MM.1S (cell line): ENCODE measurements around the gene RFPL1.
"Not testable (repeated sequence)": the region's sequence is repeated elsewhere in the genome, so short reads cannot be mapped to it uniquely, and the experiment has no call there.

ENCODE experiments used
- DNase-seq: peaks from one replicate; pipeline ENCODE4 v3.0.0-alpha.2; 2015
- H2AFZ ChIP-seq: fragments of 300-600 bp; sonication (generic); 2 replicates; pipeline ENCODE4 v1.6.0; 2016; ENCODE audit warnings: antibody characterized with exemption, low read length
- H3F3A ChIP-seq: fragments of 300-600 bp; sonication (generic); 2 replicates; pipeline ENCODE4 v1.6.1; 2016; ENCODE audit warnings: mild to moderate bottlenecking, antibody characterized with exemption, low read length, moderate library complexity, mixed read lengths; ENCODE audit not compliant: insufficient read depth
- H3K27ac ChIP-seq: fragments of 300-600 bp; sonication (generic); 2 replicates; pipeline ENCODE4 v1.5.1; 2016; ENCODE audit warnings: mild to moderate bottlenecking, low read length
- H3K27me3 ChIP-seq: fragments of 300-600 bp; sonication (generic); replicated peaks from 2 replicates; pipeline ENCODE4 v1.6.0; 2016; ENCODE audit warnings: low read length; ENCODE audit not compliant: insufficient read depth
- H3K36me3 ChIP-seq: fragments of 300-600 bp; sonication (generic); replicated peaks from 2 replicates; pipeline ENCODE4 v1.6.1; 2016; ENCODE audit warnings: mild to moderate bottlenecking, low read length, mixed read lengths; ENCODE audit not compliant: insufficient read depth
- H3K4me1 ChIP-seq: fragments of 300-600 bp; sonication (generic); 2 replicates; pipeline ENCODE4 v1.6.1; 2016; ENCODE audit warnings: low read length, mixed read lengths
- H3K4me2 ChIP-seq: fragments of 300-600 bp; sonication (generic); 2 replicates; pipeline ENCODE4 v1.6.0; 2016; ENCODE audit warnings: low read depth, low read length
- H3K4me3 ChIP-seq: fragments of 300-600 bp; sonication (generic); 2 replicates; pipeline ENCODE4 v1.5.1; 2016; ENCODE audit warnings: low read length, mixed read lengths
- H3K79me2 ChIP-seq: fragments of 300-600 bp; sonication (generic); 2 replicates; pipeline ENCODE4 v1.6.1; 2016; ENCODE audit warnings: mixed run types, low read length, mixed read lengths
- H3K9ac ChIP-seq: fragments of 300-600 bp; sonication (generic); 2 replicates; pipeline ENCODE4 v1.6.1; 2016; ENCODE audit warnings: low read length, mixed read lengths
- H3K9me2 ChIP-seq: fragments of 300-600 bp; sonication (generic); replicated peaks from 2 replicates; pipeline ENCODE4 v1.6.1; 2016; ENCODE audit warnings: mild to moderate bottlenecking, low read length, mixed read lengths; ENCODE audit not compliant: insufficient read depth
- H3K9me3 ChIP-seq: fragments of 300-600 bp; sonication (generic); replicated peaks from 2 replicates; pipeline ENCODE4 v1.6.1; 2016; ENCODE audit warnings: mild to moderate bottlenecking, low read length, mixed read lengths; ENCODE audit not compliant: insufficient read depth
- H4K20me1 ChIP-seq: fragments of 300-600 bp; sonication (generic); 2 replicates; pipeline ENCODE4 v1.6.1; 2016; ENCODE audit warnings: mild to moderate bottlenecking, low read length, moderate library complexity, mixed read lengths; ENCODE audit not compliant: insufficient read depth
- CTCF ChIP-seq: fragments of 300-600 bp; sonication (generic); IDR thresholded peaks from 2 replicates; pipeline ENCODE4 v1.5.1; 2016; ENCODE audit warnings: antibody characterized with exemption, low read length, mixed read lengths
- EZH2 ChIP-seq: fragments of 300-600 bp; sonication (generic); optimal IDR thresholded peaks from 2 replicates; pipeline ENCODE3; 2017; ENCODE audit warnings: low read depth, mild to moderate bottlenecking, antibody characterized with exemption, low read length, mixed read lengths
- EZH2phosphoT487 ChIP-seq: fragments of 300-600 bp; sonication (generic); IDR thresholded peaks from 2 replicates; pipeline ENCODE4 v1.6.1; 2018; ENCODE audit warnings: antibody characterized with exemption, low read length

RFPL1 gene

DNA sequence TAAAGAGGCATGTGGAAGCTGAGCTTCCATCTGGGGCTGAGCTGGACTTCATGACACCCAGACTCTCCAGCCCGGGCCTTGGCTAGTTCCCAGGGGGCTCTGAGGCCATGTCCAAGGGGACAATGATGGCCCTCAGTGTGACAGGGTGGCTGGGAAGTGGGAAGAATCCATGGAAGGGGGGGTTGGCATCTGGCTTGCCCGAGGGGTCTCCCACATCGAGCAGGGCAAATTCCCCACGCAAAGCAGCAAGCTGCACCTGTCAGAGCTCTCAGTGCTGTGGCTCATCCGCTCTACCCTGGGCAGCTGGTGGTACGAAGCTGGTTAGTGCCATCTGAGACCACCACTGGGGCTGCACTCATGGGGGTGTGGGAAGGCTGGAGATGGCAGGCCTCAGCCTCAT lies 40.6 kb upstream of the RFPL1 start:
- Histone ChIP-seq H3K9ac (no peak overlapping the region), H2AFZ (no peak overlapping the region), H3F3A (no peaks in the 10 kb centered on the region), H3K36me3 (no peaks in the 10 kb centered on the region), H4K20me1 (no peaks in the 10 kb centered on the region), H3K4me1 (no peaks in the 10 kb centered on the region), H3K4me2 (no peak overlapping the region), H3K27me3 (no peaks in the 10 kb centered on the region), H3K79me2 (no peaks in the 10 kb centered on the region), H3K9me2 (no peaks in the 10 kb centered on the region), H3K4me3 (no peak overlapping the region), H3K9me3 (no peaks in the 10 kb centered on the region), H3K27ac (no peak overlapping the region)
- DNase-seq: no peak
- TF ChIP-seq CTCF (no peak), EZH2phosphoT487 (no peak), EZH2 (no peak)

GRCh38 chr22:29400576-29400975 lies 37.8 kb upstream of the RFPL1 start:
- H4K20me1 ChIP-seq: no peaks in the 10 kb centered on the region
- no peaks in the 10 kb centered on the region for H3K36me3 ChIP-seq
- TF ChIP-seq EZH2phosphoT487 (no peak), CTCF (no peak), EZH2 (no peak)
- no peak overlapping the region for H3K27ac ChIP-seq
- H3K9me3 ChIP-seq: no peaks in the 10 kb centered on the region
- H3K79me2 ChIP-seq: no peaks in the 10 kb centered on the region
- no peak overlapping the region for H3K9ac ChIP-seq
- H3K9me2 ChIP-seq: no peaks in the 10 kb centered on the region
- H3K4me1 ChIP-seq: no peaks in the 10 kb centered on the region
- no peak for DNase-seq
- no peak overlapping the region for H3K4me2 ChIP-seq
- H2AFZ ChIP-seq: no peak overlapping the region
- no peaks in the 10 kb centered on the region for H3K27me3 ChIP-seq
- no peak overlapping the region for H3K4me3 ChIP-seq
- no peaks in the 10 kb centered on the region for H3F3A ChIP-seq

- H3F3A ChIP-seq, H3K36me3 ChIP-seq, H3K9me3 ChIP-seq, H3K9ac ChIP-seq, H3K4me3 ChIP-seq, H3K27ac ChIP-seq, H4K20me1 ChIP-seq, H3K9me2 ChIP-seq, H3K27me3 ChIP-seq, H3K4me2 ChIP-seq, H3K4me1 ChIP-seq, H2AFZ ChIP-seq, DNase-seq, H3K79me2 ChIP-seq: not testable (repeated sequence)
These were observed 36.8 kb upstream of the RFPL1 start for GRCh38 chr22:29401538-29401937.

- H3K79me2 ChIP-seq: no peaks in the 10 kb centered on the region
- H3K4me1 ChIP-seq: peaks cover 15% of the 10 kb centered on the region
- H3K9me3 ChIP-seq: no peaks in the 10 kb centered on the region
- H3K27me3 ChIP-seq: no peaks in the 10 kb centered on the region
- no peak for TF ChIP-seq EZH2phosphoT487
- no peak for TF ChIP-seq CTCF
- no peak for TF ChIP-seq EZH2
- peaks cover 16% of the 10 kb centered on the region for H3F3A ChIP-seq
- no peak overlapping the region for H3K4me2 ChIP-seq
- no peak overlapping the region for H2AFZ ChIP-seq
- H3K4me3 ChIP-seq: no peak overlapping the region
- H3K36me3 ChIP-seq: no peaks in the 10 kb centered on the region
- DNase-seq: no peak
- H3K9me2 ChIP-seq: no peaks in the 10 kb centered on the region
- H4K20me1 ChIP-seq: no peaks in the 10 kb centered on the region
- H3K9ac ChIP-seq: no peak overlapping the region
- H3K27ac ChIP-seq: no peak overlapping the region
These were observed 29.4 kb upstream of the RFPL1 start for GRCh38 chr22:29408940-29409339.

DNA sequence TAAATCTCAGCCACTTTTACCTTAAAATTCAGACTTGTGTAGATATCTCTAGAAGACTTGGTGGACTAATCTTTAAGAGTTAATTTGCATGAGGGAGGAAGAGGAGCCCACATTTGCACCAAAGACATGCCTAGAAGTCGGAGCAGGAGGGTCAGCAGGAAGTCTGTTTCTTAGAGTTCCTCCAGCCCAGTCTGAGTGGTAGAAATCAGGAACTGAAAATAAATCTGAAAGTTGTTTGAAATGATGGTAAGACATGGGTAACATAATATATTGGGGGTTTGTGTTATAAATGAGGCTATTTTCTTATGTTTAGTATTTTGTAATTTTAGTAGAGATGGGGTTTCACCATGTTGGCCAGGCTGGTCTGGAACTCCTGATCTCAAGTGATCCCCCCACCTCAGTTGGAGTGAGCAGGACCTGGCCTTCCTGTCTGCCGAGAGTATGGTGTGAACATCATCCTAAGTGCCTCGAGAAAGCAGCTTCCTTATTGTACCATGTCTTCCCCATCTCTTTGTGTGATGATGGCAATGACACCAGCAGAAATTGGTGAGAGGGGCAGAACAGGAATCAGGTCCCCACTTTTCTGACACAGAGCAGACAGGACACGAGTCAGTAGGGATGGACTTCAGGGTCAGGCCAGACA lies 26.7 kb upstream of the RFPL1 start:
- Histone ChIP-seq H3F3A (peaks cover 16% of the 10 kb centered on the region), H3K4me2 (peak overlapping the region; percentile 54), H2AFZ (peak overlapping the region; percentile 36; the same call in 1 of the 2 replicates), H3K27ac (peak overlapping the region; percentile 26; the same call in 1 of the 2 replicates), H3K4me1 (peaks cover 19% of the 10 kb centered on the region), H3K4me3 (0 out of 2 replicates have a peak overlapping the region, but pooled peaks have one; percentile 11)
- not testable (repeated sequence) for H3K9me3 ChIP-seq, H3K36me3 ChIP-seq, H3K9me2 ChIP-seq, H4K20me1 ChIP-seq, H3K79me2 ChIP-seq, H3K27me3 ChIP-seq, H3K9ac ChIP-seq
- DNase-seq: peak; percentile 33
